GM12872 (cell line): ENCODE data around the gene KRTAP9-4.
"Not testable (repeated sequence)": the region's sequence is repeated elsewhere in the genome, so short reads cannot be mapped to it uniquely, and the experiment has no call there.

Experiments
- CTCF ChIP-seq: IDR thresholded peaks from 3 replicates; pipeline ENCODE4 v1.5.1; 2011; ENCODE audit warnings: low read depth, mild to moderate bottlenecking, low read length, moderate library complexity; ENCODE audit not compliant: insufficient read depth

The KRTAP9-4 gene

GRCh38 chr17:41256291-41256685 is 6.8 kb downstream of the KRTAP9-4 start:
- no peak for TF ChIP-seq CTCF

GRCh38 chr17:41258406-41258805 is 8.9 kb downstream of the KRTAP9-4 start:
- TF ChIP-seq CTCF: no peak

GRCh38 chr17:41263212-41263611 is 13.7 kb downstream of the KRTAP9-4 start:
- TF ChIP-seq CTCF: no peak

GRCh38 chr17:41264599-41264998 is 15.1 kb downstream of the KRTAP9-4 start:
- TF ChIP-seq CTCF: no peak

GRCh38 chr17:41265078-41265477 is 15.6 kb downstream of the KRTAP9-4 start, which contains the start of gene KRTAP9-6:
KRTAP9-6 (plus strand) TSS chr17:41265378; CDS start chr17:41265378, 0 bp downstream.
- TF ChIP-seq CTCF: no peak

- no peak for TF ChIP-seq CTCF
Measured at GRCh38 chr17:41267711-41268110, 18.2 kb downstream of the KRTAP9-4 start.

- no peak for TF ChIP-seq CTCF
Measured at GRCh38 chr17:41271858-41272257, 22.4 kb downstream of the KRTAP9-4 start.

GRCh38 chr17:41275648-41276190 is 26.2 kb downstream of the KRTAP9-4 start, which contains the start of gene KRTAP9-7:
KRTAP9-7 (plus strand) TSS chr17:41275698; CDS start chr17:41275698, 0 bp downstream.
- not testable (repeated sequence) for TF ChIP-seq CTCF
